Gastrocnemius medialis (tissue), 4 donors: ENCODE measurements around the gene IGF2BP1. TPM values are rescaled to one million over a fixed set of nuclear protein-coding genes. Genes with fewer than 3 reads are reported as not detected.
"Not testable (repeated sequence)": the region's sequence is repeated elsewhere in the genome, so short reads cannot be mapped to it uniquely, and the experiment has no call there.

Experiments
- ATAC-seq, 2 donors: fragments of 150-250 bp; one replicate each; pipeline ENCODE4 v1.9.1; 2016
- DNase-seq, 2 donors: peaks; one replicate each; pipeline ENCODE4 v3.0.0-alpha.2; 2019
- H3K27ac ChIP-seq, 4 donors: fragments of 200-600 bp; sonication (generic); 1 replicate in 1 of 4; 2 replicates in 3 of 4; pipeline ENCODE4 v1.5.1; 2016 to 2018; ENCODE audit warnings: mild to moderate bottlenecking in 2 of 4, moderate library complexity in 1 of 4
- H3K27me3 ChIP-seq, 3 donors: fragments of 200-600 bp; sonication (generic) in 2 of 3; 1 replicate in 1 of 3; 2 replicates in 2 of 3; pipeline versions ENCODE4 v1.5.1 to v1.6.0; 2016 to 2019; ENCODE audit warnings: mild to moderate bottlenecking in 1 of 3, moderate library complexity in 1 of 3
- H3K36me3 ChIP-seq, 2 donors: fragments of 200-600 bp; sonication (generic) in 1 of 2; one replicate each; pipeline ENCODE4 v1.5.1; 2017 to 2018
- H3K4me1 ChIP-seq, 2 donors: fragments of 200-600 bp; sonication (generic) in 1 of 2; one replicate each; pipeline ENCODE4 v1.5.1; 2016 to 2017; ENCODE audit warnings: mild to moderate bottlenecking in 2 of 2
- H3K4me3 ChIP-seq, 4 donors: fragments of 200-600 bp; sonication (generic) in 3 of 4; 1 replicate in 1 of 4; 2 replicates in 3 of 4; pipeline ENCODE4 v1.5.1; 2016 to 2019; ENCODE audit warnings: mild to moderate bottlenecking in 2 of 4
- H3K9me3 ChIP-seq, 3 donors: fragments of 200-600 bp; sonication (generic) in 2 of 3; 1 replicate in 1 of 3; 2 replicates in 2 of 3; pipeline ENCODE4 v1.5.1; 2016 to 2019
- POLR2A ChIP-seq, 2 donors: fragments of 450-650 bp; IDR thresholded peaks; one replicate each; pipeline ENCODE4 v1.6.1; 2017; ENCODE audit warnings: antibody characterized with exemption in 2 of 2, mild to moderate bottlenecking in 2 of 2, moderate library complexity in 2 of 2
- in situ Hi-C, 4 donors: fragments of 200-750 bp; cut with MboI; loops; one replicate each; pipeline versions ENCODE4 v1.15.0 to v1.8.0; 2017; ENCODE audit warnings: low sequenced_read_pairs in 4 of 4
- intact Hi-C: fragments of 100-400 bp; cut with DNase I; formaldehyde crosslinking; loops from one replicate; pipeline ENCODE4 v1.15.1; 2023; ENCODE audit warnings: low total_unique reads
- total RNA-seq, 4 donors: library from RNA; depleted of rRNA; stranded (reverse); fragments of >200 nt; gene quantifications; one replicate each; pipeline versions ENCODE4 v1.1.0 to v1.2.3, GENCODE V29; 2016
- TF ChIP-seq, protein P1 (sequence below), 5 experiments: fragments of 450-650 bp in 3 of 5; fragments of 200-600 bp in 2 of 5; sonication (generic) in 2 of 5; IDR thresholded peaks in 4 of 5; conservative IDR thresholded peaks in 1 of 5; 1 replicate in 4 of 5; 2 replicates in 1 of 5; pipeline ENCODE4 v1.5.1; 2016 to 2019; ENCODE audit warnings: antibody characterized with exemption in 5 of 5, mild to moderate bottlenecking in 3 of 5, moderate library complexity in 3 of 5

The IGF2BP1 gene
- total RNA-seq, 4 donors from 2014 or later: not detected

GRCh38 chr17:49036270-49036626 is 39.1 kb downstream of the IGF2BP1 start:
- ATAC-seq (no peak), DNase-seq (no peak)
- Histone ChIP-seq H3K27ac (no peak overlapping the region), H3K36me3 (no peaks in the 10 kb centered on the region), H3K4me3 (peak overlapping the region in 3 of 4 donors; percentile 44 to 52 (median 44)), H3K9me3 (no peaks in the 10 kb centered on the region), H3K27me3 (peaks cover 4 to 15% (median 6%) of the 10 kb centered on the region in 3 donors), H3K4me1 (no peaks in the 10 kb centered on the region)
- TF ChIP-seq, protein P1, sequence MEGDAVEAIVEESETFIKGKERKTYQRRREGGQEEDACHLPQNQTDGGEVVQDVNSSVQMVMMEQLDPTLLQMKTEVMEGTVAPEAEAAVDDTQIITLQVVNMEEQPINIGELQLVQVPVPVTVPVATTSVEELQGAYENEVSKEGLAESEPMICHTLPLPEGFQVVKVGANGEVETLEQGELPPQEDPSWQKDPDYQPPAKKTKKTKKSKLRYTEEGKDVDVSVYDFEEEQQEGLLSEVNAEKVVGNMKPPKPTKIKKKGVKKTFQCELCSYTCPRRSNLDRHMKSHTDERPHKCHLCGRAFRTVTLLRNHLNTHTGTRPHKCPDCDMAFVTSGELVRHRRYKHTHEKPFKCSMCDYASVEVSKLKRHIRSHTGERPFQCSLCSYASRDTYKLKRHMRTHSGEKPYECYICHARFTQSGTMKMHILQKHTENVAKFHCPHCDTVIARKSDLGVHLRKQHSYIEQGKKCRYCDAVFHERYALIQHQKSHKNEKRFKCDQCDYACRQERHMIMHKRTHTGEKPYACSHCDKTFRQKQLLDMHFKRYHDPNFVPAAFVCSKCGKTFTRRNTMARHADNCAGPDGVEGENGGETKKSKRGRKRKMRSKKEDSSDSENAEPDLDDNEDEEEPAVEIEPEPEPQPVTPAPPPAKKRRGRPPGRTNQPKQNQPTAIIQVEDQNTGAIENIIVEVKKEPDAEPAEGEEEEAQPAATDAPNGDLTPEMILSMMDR (IDR thresholded peaks at IDR 0.05 in 4 of 5, conservative IDR thresholded peaks at IDR 0.05 in 1 of 5): peak in 2 of 5 experiments; percentile 8 to 9
- TF ChIP-seq POLR2A (IDR thresholded peaks at IDR 0.05): no peak
- intact Hi-C loops (no loop called here), in situ Hi-C loops (loop anchor here in 2 of 4 donors (25.0 kb wide), 2 partner anchors 224 to 324 kb away; partner anchors contain the start of genes PRAC1 (in 1 of the 2), PRAC2 (in 1 of the 2) and TTLL6 (in 1 of the 2))

- intact Hi-C loops: no loop called here
- in situ Hi-C loops: loop anchor here in 2 of 4 donors (25.0 kb wide), 2 partner anchors 226 to 326 kb away; partner anchors contain the start of genes PRAC1 (in 1 of the 2), PRAC2 (in 1 of the 2) and TTLL6 (in 1 of the 2)
- H3K27me3 ChIP-seq: peaks cover 4 to 13% (median 6%) of the 10 kb centered on the region in 3 donors
These were observed 41.0 kb downstream of the IGF2BP1 start for GRCh38 chr17:49038138-49038537.

DNA sequence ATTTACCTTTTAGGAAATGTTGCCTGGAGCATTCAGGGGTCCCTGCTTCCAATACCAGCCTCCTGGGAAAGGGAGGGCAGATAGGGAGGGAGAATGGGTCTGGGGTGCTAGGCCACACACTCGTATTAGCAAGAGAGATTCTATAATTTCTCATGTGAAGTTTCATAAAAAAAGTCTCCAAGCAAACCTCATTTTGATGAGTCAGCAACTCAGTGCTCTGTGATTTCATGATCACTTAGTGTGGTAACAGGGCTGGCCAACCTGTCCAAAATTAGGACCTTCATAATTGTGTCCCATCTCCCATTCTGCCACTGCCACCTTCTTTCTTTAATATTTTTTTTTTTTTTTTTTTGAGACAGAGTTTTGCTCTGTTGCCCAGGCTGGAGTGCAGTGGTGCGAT is 41.4 kb downstream of the IGF2BP1 start:
- ATAC-seq: no peak
- Histone ChIP-seq H3K4me1 (no peaks in the 10 kb centered on the region), H3K36me3 (no peaks in the 10 kb centered on the region), H3K4me3 (no peak overlapping the region), H3K27ac (no peak overlapping the region), H3K9me3 (no peaks in the 10 kb centered on the region), H3K27me3 (peaks cover 4 to 11% (median 6%) of the 10 kb centered on the region in 3 donors)
- intact Hi-C loops (no loop called here), in situ Hi-C loops (loop anchor here in 2 of 4 donors (25.0 kb wide), 2 partner anchors 226 to 326 kb away; partner anchors contain the start of genes PRAC1 (in 1 of the 2), PRAC2 (in 1 of the 2) and TTLL6 (in 1 of the 2))
- no peak for DNase-seq
- no peak for TF ChIP-seq POLR2A (IDR thresholded peaks at IDR 0.05)
- TF ChIP-seq, protein P1 (IDR thresholded peaks at IDR 0.05 in 4 of 5, conservative IDR thresholded peaks at IDR 0.05 in 1 of 5): no peak

More at GRCh38 chr17:49038138-49038537, 41.0 kb downstream of the IGF2BP1 start:
- H3K4me3 ChIP-seq: no peak overlapping the region
- H3K36me3 ChIP-seq: no peaks in the 10 kb centered on the region
- no peaks in the 10 kb centered on the region for H3K9me3 ChIP-seq
- TF ChIP-seq, protein P1 (IDR thresholded peaks at IDR 0.05 in 4 of 5, conservative IDR thresholded peaks at IDR 0.05 in 1 of 5): no peak
- no peak for TF ChIP-seq POLR2A (IDR thresholded peaks at IDR 0.05)
- ATAC-seq (no peak), DNase-seq (no peak)
- no peaks in the 10 kb centered on the region for H3K4me1 ChIP-seq
- H3K27ac ChIP-seq: no peak overlapping the region

- H3K27ac ChIP-seq, H3K9me3 ChIP-seq, ATAC-seq, DNase-seq, intact Hi-C loops, H3K4me3 ChIP-seq, H3K4me1 ChIP-seq, H3K36me3 ChIP-seq: not testable (repeated sequence)
- H3K27me3 ChIP-seq: peaks cover 2 to 11% (median 4%) of the 10 kb centered on the region in 3 donors
- in situ Hi-C loops: loop anchor here in 2 of 4 donors (25.0 kb wide), 2 partner anchors 227 to 327 kb away; partner anchors contain the start of genes PRAC1 (in 1 of the 2), PRAC2 (in 1 of the 2) and TTLL6 (in 1 of the 2)
These were observed 42.3 kb downstream of the IGF2BP1 start for GRCh38 chr17:49039518-49039917.

DNA sequence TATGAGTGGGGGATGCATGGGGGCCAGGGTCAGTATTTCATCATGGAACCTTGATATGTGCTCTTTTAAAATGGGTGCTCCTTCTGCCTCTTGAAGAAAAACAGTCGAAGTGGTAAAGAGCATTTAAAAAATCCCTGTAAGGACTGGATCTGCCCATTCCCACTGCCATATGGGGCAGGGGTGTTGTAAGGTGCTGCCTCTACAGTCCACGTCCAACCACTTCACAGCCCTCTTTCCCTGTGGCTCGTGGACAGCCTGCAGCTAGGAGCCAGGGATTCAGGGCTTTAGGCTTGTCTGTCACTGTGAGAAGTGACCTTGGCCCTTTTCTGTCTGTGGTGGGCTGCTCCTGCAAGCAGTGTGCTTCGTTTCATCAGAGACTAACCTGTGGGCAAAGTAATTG is 44.3 kb downstream of the IGF2BP1 start:
- H3K27me3 ChIP-seq: peaks cover 0 to under 1% (median 0%) of the 10 kb centered on the region in 3 donors
- H3K27ac ChIP-seq: no peak overlapping the region
- H3K9me3 ChIP-seq: no peaks in the 10 kb centered on the region
- in situ Hi-C loops (loop anchor here in 2 of 4 donors (25.0 kb wide), 2 partner anchors 229 to 329 kb away; partner anchors contain the start of genes PRAC1 (in 1 of the 2), PRAC2 (in 1 of the 2) and TTLL6 (in 1 of the 2)), intact Hi-C loops (no loop called here)
- H3K4me3 ChIP-seq: no peak overlapping the region
- no peaks in the 10 kb centered on the region for H3K36me3 ChIP-seq
- no peak for DNase-seq
- no peaks in the 10 kb centered on the region for H3K4me1 ChIP-seq
- no peak for ATAC-seq
- TF ChIP-seq POLR2A (IDR thresholded peaks at IDR 0.05): no peak
- TF ChIP-seq, protein P1 (IDR thresholded peaks at IDR 0.05 in 4 of 5, conservative IDR thresholded peaks at IDR 0.05 in 1 of 5): no peak
